SK-N-MC (cell line): ENCODE data around the gene BPIFB2.

Experiments
- EZH2 ChIP-seq: fragments of 200-600 bp; sonication (generic); IDR thresholded peaks from one replicate; pipeline ENCODE4 v1.6.1; 2017; ENCODE audit warnings: antibody characterized with exemption
- POLR2AphosphoS5 ChIP-seq: IDR thresholded peaks from 2 replicates; pipeline ENCODE4 v1.6.1; 2012; ENCODE audit warnings: mild to moderate bottlenecking, low read depth, low read length, borderline replicate concordance

DNA sequence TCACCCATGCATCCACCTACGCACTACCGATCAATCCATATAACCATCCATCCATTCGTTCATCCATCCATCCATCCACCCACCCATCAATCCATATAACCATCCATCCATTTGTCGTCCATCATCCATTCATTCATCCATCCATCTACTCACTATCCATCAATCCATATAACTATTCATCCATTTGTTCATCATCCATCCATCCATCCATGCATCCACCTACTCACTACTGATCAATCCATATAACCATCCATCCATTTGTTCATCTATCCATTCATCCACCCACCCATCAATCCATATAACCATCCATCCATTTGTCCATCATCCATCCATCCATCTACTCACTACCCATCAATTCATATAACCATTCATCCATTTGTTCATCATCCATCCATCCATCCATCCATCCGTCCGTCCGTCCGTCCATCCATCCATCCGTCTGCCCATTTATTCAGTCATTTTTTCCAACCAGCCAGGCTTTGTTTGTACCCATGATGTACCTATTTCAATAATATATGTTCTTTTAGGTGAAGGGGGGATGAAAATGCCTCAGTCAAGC, 17.9 kb downstream of the BPIFB2 start:
- no peak for TF ChIP-seq POLR2AphosphoS5
- no peak for TF ChIP-seq EZH2
